CD4-positive, alpha-beta T cell treated with Interleukin-17A for 1 hour (primary cell): ENCODE results near the gene RELB.

Experiments used
- DNase-seq: peaks from one replicate; pipeline ENCODE4 v3.0.0-alpha.2; 2020

The RELB gene

GRCh38 chr19:45027371-45027770, 26.1 kb downstream of the RELB start:
- no peak for DNase-seq

- DNase-seq = no peak
Measured at GRCh38 chr19:45030825-45031224, 29.6 kb downstream of the RELB start.

GRCh38 chr19:45032421-45032820, 31.2 kb downstream of the RELB start:
- DNase-seq = no peak

GRCh38 chr19:45035755-45036154, 34.5 kb downstream of the RELB start:
- DNase-seq = no peak

GRCh38 chr19:45037393-45038169, 36.3 kb downstream of the RELB start:
- DNase-seq = no peak

- peak; percentile 88 for DNase-seq
Measured at GRCh38 chr19:45038931-45039893, 37.9 kb downstream of the RELB start, which contains the start of gene CLASRP. Gene CLASRP (plus strand): TSS chr19:45039045. CDS start chr19:45040213, 1,168 bp downstream.

- no peak for DNase-seq
Measured at GRCh38 chr19:45040059-45040771, 39.0 kb downstream of the RELB start.

- no peak for DNase-seq
Measured at GRCh38 chr19:45041125-45041524, 39.9 kb downstream of the RELB start.

GRCh38 chr19:45045671-45046353, 44.5 kb downstream of the RELB start:
- DNase-seq = no peak

GRCh38 chr19:45046355-45046754, 45.1 kb downstream of the RELB start:
- DNase-seq = no peak

- DNase-seq = no peak
Measured at GRCh38 chr19:45047188-45047797, 46.0 kb downstream of the RELB start.

GRCh38 chr19:45049073-45049736, 47.9 kb downstream of the RELB start:
- DNase-seq = no peak

- DNase-seq = no peak
Measured at GRCh38 chr19:45050036-45050435, 48.8 kb downstream of the RELB start.

- DNase-seq = no peak
Measured at GRCh38 chr19:45051929-45052579, 50.8 kb downstream of the RELB start.

GRCh38 chr19:45056831-45057230, 55.6 kb downstream of the RELB start:
- no peak for DNase-seq

- no peak for DNase-seq
Measured at GRCh38 chr19:45057444-45057843, 56.2 kb downstream of the RELB start.

- no peak for DNase-seq
Measured at GRCh38 chr19:45058622-45059159, 57.4 kb downstream of the RELB start.

- DNase-seq = peak; percentile 87
Measured at GRCh38 chr19:45059258-45059965, 58.1 kb downstream of the RELB start.

- no peak for DNase-seq
Measured at GRCh38 chr19:45061965-45062364, 60.7 kb downstream of the RELB start.
